Progenitor cell of endocrine pancreas (in vitro differentiated cells): ENCODE measurements around the gene MAN1A1. TPM values are rescaled to one million over a fixed set of nuclear protein-coding genes. Genes with fewer than 3 reads are reported as not detected.

Source experiments
- DNase-seq: peaks from one replicate; pipeline ENCODE4 v3.0.0; 2021; ENCODE audit warnings: low spot score; ENCODE audit not compliant: unreplicated experiment
- H3K27ac Mint-ChIP-seq: 2 replicates; pipeline ENCODE4 v1.8.0; 2021; ENCODE audit warnings: mild to moderate bottlenecking, moderate library complexity, mixed read lengths
- H3K27me3 Mint-ChIP-seq: 2 replicates; pipeline ENCODE4 v1.8.0; 2021; ENCODE audit warnings: mixed read lengths
- H3K36me3 Mint-ChIP-seq: 2 replicates; pipeline ENCODE4 v1.8.0; 2022; ENCODE audit warnings: mixed read lengths; ENCODE audit not compliant: insufficient read depth
- H3K4me1 Mint-ChIP-seq: 2 replicates; pipeline ENCODE4 v1.8.0; 2021; ENCODE audit warnings: low read depth, mixed read lengths
- H3K4me3 Mint-ChIP-seq: 2 replicates; pipeline ENCODE4 v1.8.0; 2021; ENCODE audit warnings: low read depth, mild to moderate bottlenecking, moderate library complexity, mixed read lengths
- H3K9me3 Mint-ChIP-seq: 2 replicates; pipeline ENCODE4 v1.8.0; 2021; ENCODE audit warnings: low read depth, mixed read lengths
- CTCF ChIP-seq: fragments of 200-600 bp; sonication (generic); IDR thresholded peaks from one replicate; pipeline ENCODE4 v1.5.0; 2021; ENCODE audit warnings: antibody characterized with exemption, mild to moderate bottlenecking; ENCODE audit not compliant: unreplicated experiment
- total RNA-seq: library from RNA; stranded (reverse); gene quantifications from 2 replicates; pipeline ENCODE4 v1.2.1, GENCODE V29; 2021

MAN1A1 gene
- total RNA-seq, 1 donor from 2014 or later = 27.6 TPM

GRCh38 chr6:119181046-119181445 lies 168.5 kb downstream of the MAN1A1 start:
- Mint-ChIP-seq H3K27me3 (no peaks in the 10 kb centered on the region), H3K36me3 (peaks cover 6% of the 10 kb centered on the region), H3K4me3 (no peak overlapping the region), H3K4me1 (no peaks in the 10 kb centered on the region), H3K9me3 (no peaks in the 10 kb centered on the region), H3K27ac (no peak overlapping the region)
- TF ChIP-seq CTCF = no peak
- DNase-seq = no peak

- H3K27ac Mint-ChIP-seq = no peak overlapping the region
- DNase-seq = no peak
- H3K36me3 Mint-ChIP-seq = peaks cover 4% of the 10 kb centered on the region
- H3K4me1 Mint-ChIP-seq = no peaks in the 10 kb centered on the region
- no peak for TF ChIP-seq CTCF
- H3K9me3 Mint-ChIP-seq = no peaks in the 10 kb centered on the region
- H3K4me3 Mint-ChIP-seq = no peak overlapping the region
- H3K27me3 Mint-ChIP-seq = no peaks in the 10 kb centered on the region
Observed at GRCh38 chr6:119179842-119180241, 169.7 kb downstream of the MAN1A1 start.

- no peaks in the 10 kb centered on the region for H3K27me3 Mint-ChIP-seq
- TF ChIP-seq CTCF = no peak
- peaks cover 4% of the 10 kb centered on the region for H3K36me3 Mint-ChIP-seq
- no peak overlapping the region for H3K4me3 Mint-ChIP-seq
- H3K9me3 Mint-ChIP-seq = no peaks in the 10 kb centered on the region
- H3K27ac Mint-ChIP-seq = no peak overlapping the region
- peaks cover 2% of the 10 kb centered on the region for H3K4me1 Mint-ChIP-seq
- no peak for DNase-seq
Observed at GRCh38 chr6:119179062-119179461, 170.5 kb downstream of the MAN1A1 start.

- H3K4me3 Mint-ChIP-seq = no peak overlapping the region
- H3K9me3 Mint-ChIP-seq = no peaks in the 10 kb centered on the region
- H3K36me3 Mint-ChIP-seq = peaks cover 2% of the 10 kb centered on the region
- TF ChIP-seq CTCF = no peak
- no peak for DNase-seq
- peaks cover 19% of the 10 kb centered on the region for H3K4me1 Mint-ChIP-seq
- no peak overlapping the region for H3K27ac Mint-ChIP-seq
- no peaks in the 10 kb centered on the region for H3K27me3 Mint-ChIP-seq
Observed at GRCh38 chr6:119176445-119176844, 173.1 kb downstream of the MAN1A1 start.

DNA sequence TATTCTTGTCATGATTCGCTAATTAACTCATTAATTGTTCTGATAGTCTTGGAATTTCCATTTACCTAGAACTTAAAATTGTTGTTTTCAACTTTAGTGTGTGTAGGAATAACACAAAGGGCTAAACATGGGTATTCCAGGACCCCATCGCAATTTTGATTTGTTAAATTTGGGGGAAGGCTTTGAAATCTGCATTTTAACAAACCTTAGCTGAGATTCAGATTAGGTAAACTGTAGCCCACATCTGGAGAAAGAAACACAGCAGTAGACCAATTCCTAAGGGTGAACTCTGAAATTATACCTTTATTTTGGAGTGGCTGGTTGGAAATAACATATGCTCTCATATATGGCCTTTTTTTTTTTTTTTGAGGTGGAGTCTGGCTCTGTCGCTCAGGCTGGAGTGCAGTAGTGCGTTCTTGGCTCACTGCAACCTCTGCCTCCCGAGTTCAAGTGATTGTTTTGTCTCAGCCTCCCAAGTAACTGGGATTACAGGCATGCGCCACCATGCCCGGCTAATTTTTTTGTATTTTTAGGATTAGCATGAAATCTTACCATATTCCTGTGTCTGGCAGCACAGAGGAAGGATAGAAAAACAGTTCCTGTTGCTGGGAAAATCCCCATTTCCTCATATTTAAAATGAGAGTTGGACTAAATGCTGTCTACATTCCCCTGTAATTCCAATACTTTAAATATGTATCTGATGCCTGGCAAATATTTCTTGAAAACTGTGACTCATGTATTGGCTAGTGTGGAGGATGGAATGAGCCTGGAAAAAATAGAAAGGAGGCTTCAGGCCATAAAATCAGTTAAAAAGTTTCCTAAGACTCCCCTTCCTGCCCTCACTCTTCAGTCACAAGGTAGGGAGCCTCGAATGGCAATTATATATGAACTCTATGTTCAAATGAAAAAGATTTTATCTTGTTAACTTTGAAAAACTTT lies 174.4 kb downstream of the MAN1A1 start:
- H3K27me3 Mint-ChIP-seq = no peaks in the 10 kb centered on the region
- TF ChIP-seq CTCF = no peak
- peaks cover under 1% of the 10 kb centered on the region for H3K36me3 Mint-ChIP-seq
- no peak for DNase-seq
- no peak overlapping the region for H3K4me3 Mint-ChIP-seq
- H3K27ac Mint-ChIP-seq = no peak overlapping the region
- H3K4me1 Mint-ChIP-seq = peaks cover 28% of the 10 kb centered on the region
- H3K9me3 Mint-ChIP-seq = no peaks in the 10 kb centered on the region
